ENCODE data around the gene DNM3. TPM values are rescaled to one million over a fixed set of nuclear protein-coding genes. Genes with fewer than 3 reads are reported as not detected.

Gene DNM3
- total RNA-seq, 1 experiment from 2014 or later: 0.11 TPM

- no peak overlapping the region for H3K4me3 Mint-ChIP-seq (ENCODE audit: unreplicated experiment)
- H3K9me3 Mint-ChIP-seq (ENCODE audit: unreplicated experiment): no peaks in the 10 kb centered on the region
- DNase-seq: no peak
- Histone ChIP-seq H3K4me1 (peaks cover 16% of the 10 kb centered on the region), H3K9me3 (no peaks in the 10 kb centered on the region), H3K27me3 (replicated peaks; ENCODE audit: control insufficient read depth, insufficient read depth, low read length) (no peaks in the 10 kb centered on the region), H3K4me3 (ENCODE audit: low read depth, low read length) (no peak overlapping the region), H3K36me3 (ENCODE audit: control insufficient read depth, insufficient read depth, low read length) (no peaks in the 10 kb centered on the region)
- BruUV-seq (replicated peaks): no TSS peak
- no peaks in the 10 kb centered on the region for H3K36me3 Mint-ChIP-seq (ENCODE audit: insufficient read depth, unreplicated experiment)
- no peak overlapping the region for H3K27ac Mint-ChIP-seq (ENCODE audit: unreplicated experiment)
- H3K27me3 Mint-ChIP-seq (ENCODE audit: insufficient read depth, unreplicated experiment): no peaks in the 10 kb centered on the region
- H3K4me1 Mint-ChIP-seq (ENCODE audit: low read depth, unreplicated experiment): no peaks in the 10 kb centered on the region
- intact Hi-C loops (cut with micrococcal nuclease; ENCODE audit: unreplicated experiment): no loop called here
- TF ChIP-seq CTCF (IDR thresholded peaks at IDR 0.05; ENCODE audit: insufficient read depth in 1 of 2, low read depth in 1 of 2, low read length in 1 of 2, severe bottlenecking in 1 of 2, unreplicated experiment in 1 of 2): no peak
- ChIA-PET POLR2A (no interaction called here), CTCF (no interaction called here)
Measured at GRCh38 chr1:172144445-172145061, 303.3 kb downstream of the DNM3 start.

- H3K4me3 ChIP-seq (ENCODE audit: low read depth, low read length): no peak overlapping the region
- Mint-ChIP-seq H3K36me3 (ENCODE audit: insufficient read depth, unreplicated experiment) (no peaks in the 10 kb centered on the region), H3K27me3 (ENCODE audit: insufficient read depth, unreplicated experiment) (no peaks in the 10 kb centered on the region), H3K9me3 (ENCODE audit: unreplicated experiment) (no peaks in the 10 kb centered on the region), H3K4me1 (ENCODE audit: low read depth, unreplicated experiment) (no peaks in the 10 kb centered on the region), H3K27ac (ENCODE audit: unreplicated experiment) (no peak overlapping the region), H3K4me3 (ENCODE audit: unreplicated experiment) (no peak overlapping the region)
- ChIA-PET CTCF (no interaction called here), POLR2A (no interaction called here)
- TF ChIP-seq CTCF (IDR thresholded peaks at IDR 0.05; ENCODE audit: insufficient read depth in 1 of 2, low read depth in 1 of 2, low read length in 1 of 2, severe bottlenecking in 1 of 2, unreplicated experiment in 1 of 2): no peak
- no peaks in the 10 kb centered on the region for H3K9me3 ChIP-seq
- H3K4me1 ChIP-seq: peaks cover 16% of the 10 kb centered on the region
- no peak for DNase-seq
- intact Hi-C loops (cut with micrococcal nuclease; ENCODE audit: unreplicated experiment): no loop called here
- no peaks in the 10 kb centered on the region for H3K27me3 ChIP-seq (replicated peaks; ENCODE audit: control insufficient read depth, insufficient read depth, low read length)
- H3K36me3 ChIP-seq (ENCODE audit: control insufficient read depth, insufficient read depth, low read length): no peaks in the 10 kb centered on the region
- BruUV-seq (replicated peaks): no TSS peak
Measured at GRCh38 chr1:172145231-172145651, 303.9 kb downstream of the DNM3 start.

- ChIA-PET POLR2A (no interaction called here), CTCF (no interaction called here)
- intact Hi-C loops (cut with micrococcal nuclease; ENCODE audit: unreplicated experiment): no loop called here
- Histone ChIP-seq H3K4me3 (ENCODE audit: low read depth, low read length) (no peak overlapping the region), H3K27me3 (replicated peaks; ENCODE audit: control insufficient read depth, insufficient read depth, low read length) (no peaks in the 10 kb centered on the region), H3K9me3 (no peaks in the 10 kb centered on the region), H3K36me3 (ENCODE audit: control insufficient read depth, insufficient read depth, low read length) (no peaks in the 10 kb centered on the region), H3K4me1 (peaks cover 16% of the 10 kb centered on the region)
- Mint-ChIP-seq H3K4me1 (ENCODE audit: low read depth, unreplicated experiment) (no peaks in the 10 kb centered on the region), H3K27ac (ENCODE audit: unreplicated experiment) (no peak overlapping the region), H3K9me3 (ENCODE audit: unreplicated experiment) (no peaks in the 10 kb centered on the region), H3K36me3 (ENCODE audit: insufficient read depth, unreplicated experiment) (no peaks in the 10 kb centered on the region), H3K27me3 (ENCODE audit: insufficient read depth, unreplicated experiment) (no peaks in the 10 kb centered on the region), H3K4me3 (ENCODE audit: unreplicated experiment) (no peak overlapping the region)
- DNase-seq: no peak
- TF ChIP-seq CTCF (IDR thresholded peaks at IDR 0.05; ENCODE audit: insufficient read depth in 1 of 2, low read depth in 1 of 2, low read length in 1 of 2, severe bottlenecking in 1 of 2, unreplicated experiment in 1 of 2): no peak
- BruUV-seq (replicated peaks): no TSS peak
Measured at GRCh38 chr1:172145656-172146055, 304.4 kb downstream of the DNM3 start.

All from Caco-2 (cell line).